Astrocyte (in vitro differentiated cells and primary cell): ENCODE data around the gene PRM3. TPM values are rescaled to one million over a fixed set of nuclear protein-coding genes. Genes with fewer than 3 reads are reported as not detected.

Source experiments
- DNase-seq: peaks from one replicate; pipeline ENCODE4 v3.0.0-alpha.2; 2010; ENCODE audit warnings: low read depth
- FAIRE-seq: peaks from 2 replicates; lab custom pipeline; 2011; peaks lifted over from hg19 to GRCh38; lab: Jason Lieb, UNC
- H2AFZ ChIP-seq: 2 replicates; pipeline ENCODE4 v1.6.0; 2012; ENCODE audit warnings: low read depth, low read length, inconsistent platforms
- H3K27ac ChIP-seq: 2 replicates; pipeline ENCODE4 v1.5.1; 2011; ENCODE audit warnings: low read depth, low read length, inconsistent platforms
- H3K27me3 ChIP-seq: 2 replicates; pipeline ENCODE4 v1.6.0; 2011; ENCODE audit warnings: low read length, inconsistent platforms; ENCODE audit not compliant: insufficient read depth
- H3K36me3 ChIP-seq: 2 replicates; pipeline ENCODE4 v1.5.1; 2011; ENCODE audit warnings: low read length, inconsistent platforms; ENCODE audit not compliant: insufficient read depth
- H3K4me1 ChIP-seq: 2 replicates; pipeline ENCODE4 v1.5.1; 2011; ENCODE audit warnings: low read length, inconsistent platforms; ENCODE audit not compliant: insufficient read depth
- H3K4me2 ChIP-seq: 2 replicates; pipeline ENCODE4 v1.6.0; 2012; ENCODE audit warnings: low read length, inconsistent platforms
- H3K4me3 ChIP-seq: 2 replicates; pipeline ENCODE4 v1.5.1; 2011; ENCODE audit warnings: low read depth, mild to moderate bottlenecking, low read length, inconsistent platforms; ENCODE audit not compliant: insufficient read depth
- H3K79me2 ChIP-seq: 2 replicates; pipeline ENCODE4 v1.6.0; 2012; ENCODE audit warnings: mild to moderate bottlenecking, low read length, inconsistent platforms; ENCODE audit not compliant: insufficient read depth
- H3K9ac ChIP-seq: 2 replicates; pipeline ENCODE4 v1.6.0; 2012; ENCODE audit warnings: mild to moderate bottlenecking, low read length, inconsistent platforms
- H3K9me3 ChIP-seq: 2 replicates; pipeline ENCODE4 v1.5.1; 2012; ENCODE audit warnings: low read depth, mild to moderate bottlenecking, low read length, inconsistent platforms; ENCODE audit not compliant: insufficient read depth
- H4K20me1 ChIP-seq: 2 replicates; pipeline ENCODE4 v1.6.0; 2012; ENCODE audit warnings: low read length, inconsistent platforms; ENCODE audit not compliant: insufficient read depth
- H3K27ac Mint-ChIP-seq: one replicate; pipeline ENCODE4 v1.8.0; 2021; ENCODE audit warnings: mild to moderate bottlenecking, mixed read lengths; ENCODE audit not compliant: unreplicated experiment
- H3K27me3 Mint-ChIP-seq: one replicate; pipeline ENCODE4 v1.8.0; 2021; ENCODE audit warnings: low read depth, mixed read lengths; ENCODE audit not compliant: unreplicated experiment
- H3K36me3 Mint-ChIP-seq: one replicate; pipeline ENCODE4 v1.8.0; 2021; ENCODE audit warnings: low read depth, mixed read lengths; ENCODE audit not compliant: unreplicated experiment
- H3K4me1 Mint-ChIP-seq: one replicate; pipeline ENCODE4 v1.8.0; 2021; ENCODE audit warnings: low read depth, mixed read lengths; ENCODE audit not compliant: unreplicated experiment
- H3K4me3 Mint-ChIP-seq: one replicate; pipeline ENCODE4 v1.8.0; 2021; ENCODE audit warnings: mild to moderate bottlenecking, moderate library complexity, mixed read lengths; ENCODE audit not compliant: unreplicated experiment
- H3K9me3 Mint-ChIP-seq: one replicate; pipeline ENCODE4 v1.8.0; 2021; ENCODE audit warnings: mild to moderate bottlenecking, mixed read lengths; ENCODE audit not compliant: unreplicated experiment
- CTCF ChIP-seq: IDR thresholded peaks from 2 replicates; pipeline ENCODE4 v1.5.1; 2011; ENCODE audit warnings: low read depth, mild to moderate bottlenecking, inconsistent platforms, low read length, moderate library complexity; ENCODE audit not compliant: insufficient read depth
- EZH2 ChIP-seq: IDR thresholded peaks from 2 replicates; pipeline ENCODE4 v1.6.1; 2012; ENCODE audit warnings: mild to moderate bottlenecking, low read length, inconsistent platforms; ENCODE audit not compliant: insufficient read depth
- total RNA-seq: library from RNA; stranded (reverse); gene quantifications from 2 replicates; pipeline ENCODE4 v1.2.1, GENCODE V29; 2021

The PRM3 gene
- total RNA-seq, 1 donor from 2014 or later = not detected

- H3K4me1 Mint-ChIP-seq = peaks cover 4% of the 10 kb centered on the region
- FAIRE-seq = no peak
- H3K4me2 ChIP-seq = no peak overlapping the region
- TF ChIP-seq EZH2 (no peak), CTCF (no peak)
- peaks cover 34% of the 10 kb centered on the region for H3K27me3 Mint-ChIP-seq
- H3K27me3 ChIP-seq = peaks cover 2% of the 10 kb centered on the region
- H3K9me3 ChIP-seq = no peaks in the 10 kb centered on the region
- no peak overlapping the region for H3K9ac ChIP-seq
- no peaks in the 10 kb centered on the region for H3K79me2 ChIP-seq
- H3K9me3 Mint-ChIP-seq = peaks cover 7% of the 10 kb centered on the region
- H3K36me3 Mint-ChIP-seq = peaks cover 2% of the 10 kb centered on the region
- no peaks in the 10 kb centered on the region for H4K20me1 ChIP-seq
- no peak for DNase-seq
- no peak overlapping the region for H3K4me3 Mint-ChIP-seq
- peak overlapping the region; percentile 10 for H2AFZ ChIP-seq
- no peak overlapping the region for H3K4me3 ChIP-seq
- no peaks in the 10 kb centered on the region for H3K36me3 ChIP-seq
- H3K27ac ChIP-seq = no peak overlapping the region
- no peak overlapping the region for H3K27ac Mint-ChIP-seq
- no peaks in the 10 kb centered on the region for H3K4me1 ChIP-seq
These were observed 394 bp upstream of the PRM3 start for GRCh38 chr16:11273721-11274324.

GRCh38 chr16:11272484-11272883 is 945 bp downstream of the PRM3 start:
- no peak for FAIRE-seq
- H3K27me3 Mint-ChIP-seq = peaks cover 38% of the 10 kb centered on the region
- DNase-seq = no peak
- H3K4me1 ChIP-seq = no peaks in the 10 kb centered on the region
- H3K79me2 ChIP-seq = no peaks in the 10 kb centered on the region
- no peaks in the 10 kb centered on the region for H3K27me3 ChIP-seq
- H3K9me3 Mint-ChIP-seq = peaks cover 4% of the 10 kb centered on the region
- no peaks in the 10 kb centered on the region for H3K36me3 ChIP-seq
- H3K36me3 Mint-ChIP-seq = peaks cover 1% of the 10 kb centered on the region
- no peak overlapping the region for H3K4me2 ChIP-seq
- no peaks in the 10 kb centered on the region for H4K20me1 ChIP-seq
- H2AFZ ChIP-seq = no peak overlapping the region
- H3K9me3 ChIP-seq = no peaks in the 10 kb centered on the region
- H3K4me3 ChIP-seq = no peak overlapping the region
- H3K9ac ChIP-seq = no peak overlapping the region
- TF ChIP-seq EZH2 = no peak
- no peak for TF ChIP-seq CTCF
- no peak overlapping the region for H3K4me3 Mint-ChIP-seq
- H3K27ac ChIP-seq = no peak overlapping the region
- H3K4me1 Mint-ChIP-seq = peaks cover 4% of the 10 kb centered on the region
- no peak overlapping the region for H3K27ac Mint-ChIP-seq

- Histone ChIP-seq H3K27ac (no peak overlapping the region), H3K4me2 (no peak overlapping the region), H3K9me3 (no peaks in the 10 kb centered on the region), H3K27me3 (no peaks in the 10 kb centered on the region), H2AFZ (no peak overlapping the region), H3K79me2 (no peaks in the 10 kb centered on the region), H3K9ac (no peak overlapping the region), H3K36me3 (no peaks in the 10 kb centered on the region), H3K4me3 (no peak overlapping the region), H4K20me1 (no peaks in the 10 kb centered on the region), H3K4me1 (no peaks in the 10 kb centered on the region)
- Mint-ChIP-seq H3K4me3 (no peak overlapping the region), H3K27ac (no peak overlapping the region), H3K36me3 (no peaks in the 10 kb centered on the region), H3K4me1 (peaks cover 4% of the 10 kb centered on the region), H3K9me3 (peaks cover 2% of the 10 kb centered on the region), H3K27me3 (peaks cover 36% of the 10 kb centered on the region)
- DNase-seq (no peak), FAIRE-seq (no peak)
- TF ChIP-seq EZH2 (no peak), CTCF (no peak)
These were observed 1.8 kb downstream of the PRM3 start for GRCh38 chr16:11271610-11272009.
